ENCODE data around the gene GCK.
"Not testable (repeated sequence)": the region's sequence is repeated elsewhere in the genome, so short reads cannot be mapped to it uniquely, and the experiment has no call there.

The GCK gene

GRCh38 chr7:44177570-44178131, 11.6 kb downstream of the GCK start:
- DNase-seq (ENCODE audit: low spot score) = peak; percentile 31

- no peak for DNase-seq (ENCODE audit: low spot score)
These were observed 12.8 kb downstream of the GCK start for GRCh38 chr7:44176486-44176885.

- no peak for DNase-seq (ENCODE audit: low spot score)
These were observed 13.5 kb downstream of the GCK start for GRCh38 chr7:44175730-44176129.

- DNase-seq (ENCODE audit: low spot score) = not testable (repeated sequence)
These were observed 14.6 kb downstream of the GCK start for GRCh38 chr7:44174694-44174948.

GRCh38 chr7:44173911-44174693, 15.1 kb downstream of the GCK start:
- no peak for DNase-seq (ENCODE audit: low spot score)

GRCh38 chr7:44172803-44173424, 16.3 kb downstream of the GCK start:
- no peak for DNase-seq (ENCODE audit: low spot score)

- DNase-seq (ENCODE audit: low spot score) = no peak
These were observed 16.9 kb downstream of the GCK start for GRCh38 chr7:44172352-44172751.

- not testable (repeated sequence) for DNase-seq (ENCODE audit: low spot score)
These were observed 17.3 kb downstream of the GCK start for GRCh38 chr7:44171901-44172300.

GRCh38 chr7:44167920-44168319, 21.3 kb downstream of the GCK start:
- DNase-seq (ENCODE audit: low spot score) = no peak

GRCh38 chr7:44163591-44163990, 25.6 kb downstream of the GCK start:
- no peak for DNase-seq (ENCODE audit: low spot score)

- DNase-seq (ENCODE audit: low spot score) = no peak
These were observed 26.3 kb downstream of the GCK start for GRCh38 chr7:44162785-44163395.

DNA sequence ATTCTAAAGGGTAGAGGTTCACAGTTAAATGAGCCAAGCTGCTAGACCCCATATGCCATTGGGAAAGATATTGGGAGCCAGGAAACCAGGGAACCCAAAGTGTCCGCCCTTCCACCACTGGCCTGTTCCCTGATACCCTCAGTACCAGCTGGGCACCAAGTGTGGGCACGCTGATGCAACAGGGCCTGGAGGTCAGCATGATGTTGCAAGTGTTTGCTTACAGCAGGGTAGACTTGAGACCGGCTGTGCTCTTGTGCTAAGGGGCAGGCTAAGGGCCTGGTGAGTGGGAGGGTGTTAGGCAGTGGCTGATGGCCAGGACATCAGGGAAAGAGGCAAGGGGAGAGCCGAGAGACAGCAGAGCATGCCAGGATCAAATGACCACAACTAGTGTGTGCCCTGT, 27.1 kb downstream of the GCK start:
- no peak for DNase-seq (ENCODE audit: low spot score)

GRCh38 chr7:44161371-44161770, 27.9 kb downstream of the GCK start:
- DNase-seq (ENCODE audit: low spot score) = no peak

- no peak for DNase-seq (ENCODE audit: low spot score)
These were observed 29.2 kb downstream of the GCK start for GRCh38 chr7:44159824-44160630.

DNA sequence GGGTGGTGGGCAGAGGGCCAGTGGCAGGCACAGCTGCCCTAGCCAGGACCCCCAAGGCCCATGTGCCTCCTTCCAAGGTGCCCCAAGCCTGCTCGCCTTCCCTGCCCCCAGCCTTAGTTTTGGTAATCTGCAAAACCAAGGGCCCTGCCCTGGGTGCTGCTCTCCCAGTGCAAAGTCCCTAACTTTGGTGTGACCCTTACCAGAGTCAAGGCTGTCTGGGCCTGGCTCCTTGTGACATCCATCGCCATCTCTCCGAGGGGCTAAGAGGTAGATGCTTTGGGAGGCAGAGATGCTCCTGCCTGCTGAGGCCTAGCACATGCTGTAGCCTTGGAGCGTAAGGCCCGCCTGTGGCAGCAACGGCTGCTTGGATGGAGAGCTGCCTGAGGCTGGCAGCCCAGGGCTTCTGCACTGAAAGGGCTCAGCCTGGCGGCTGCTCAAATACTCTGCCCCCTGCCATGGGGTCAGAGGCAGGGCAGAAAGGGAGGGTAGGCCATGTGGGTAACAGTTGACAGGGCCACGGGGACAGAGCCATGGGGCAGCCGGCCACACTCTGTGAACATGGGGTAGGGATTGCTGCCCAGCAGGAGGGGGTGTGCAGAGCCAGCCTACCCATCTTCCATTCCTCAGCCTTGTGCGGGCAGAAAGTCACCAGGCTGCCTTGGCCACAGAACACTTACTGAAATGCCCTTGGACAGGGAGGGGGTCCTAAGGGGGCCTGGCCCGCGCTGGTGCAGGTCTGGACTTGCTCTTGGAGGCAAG, 30.2 kb downstream of the GCK start:
- peak; percentile 54 for DNase-seq (ENCODE audit: low spot score)

GRCh38 chr7:44158096-44158872, 31.0 kb downstream of the GCK start:
- no peak for DNase-seq (ENCODE audit: low spot score)

- DNase-seq (ENCODE audit: low spot score) = no peak
These were observed 31.8 kb downstream of the GCK start for GRCh38 chr7:44157116-44158080.

DNA sequence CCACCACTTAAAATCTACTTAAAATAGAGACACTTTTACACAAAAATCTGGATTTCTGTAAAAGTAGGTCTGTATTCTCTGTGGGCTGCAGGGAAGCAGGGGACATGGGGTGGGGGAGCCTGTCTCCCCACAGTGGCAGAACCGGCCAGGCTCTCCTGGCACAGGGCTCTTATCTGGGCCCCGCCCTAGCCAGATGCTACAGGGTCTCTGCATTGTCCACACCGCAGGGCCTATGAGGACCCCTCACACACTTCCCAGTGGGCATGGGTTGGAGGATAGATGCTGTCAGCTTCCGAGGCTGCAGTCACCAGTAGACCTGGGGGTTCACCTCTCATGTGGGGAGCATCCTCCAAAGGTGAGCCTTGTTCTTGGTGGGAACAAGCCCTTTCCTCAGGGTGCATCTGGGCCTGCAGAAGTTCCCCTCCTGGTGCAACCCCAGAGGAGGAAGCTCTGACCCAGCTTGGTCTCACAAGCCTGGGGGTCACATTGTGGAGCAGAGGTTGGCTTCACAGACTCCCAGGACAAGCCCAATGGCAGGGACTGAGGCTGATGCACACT, 32.7 kb downstream of the GCK start:
- DNase-seq (ENCODE audit: low spot score) = no peak

All from globus pallidus (tissue), 1 donor.